GM19438 (cell line): Measurements from ENCODE around the gene MUC20.
"Not testable (repeated sequence)": the region's sequence is repeated elsewhere in the genome, so short reads cannot be mapped to it uniquely, and the experiment has no call there.

Experiments
- ATAC-seq: cut with Tn5 transposase; IDR thresholded peaks from one replicate; pipeline ENCODE4 v1.9.1; 2021; ENCODE audit warnings: low read depth; ENCODE audit not compliant: unreplicated experiment

MUC20 gene

GRCh38 chr3:195720831-195721506 is at the start of gene MUC20:
TSS of gene MUC20 (plus strand) at chr3:195720978. CDS start at chr3:195721008, 30 bp downstream.
- not testable (repeated sequence) for ATAC-seq

- ATAC-seq, result not testable (repeated sequence)
Observed at GRCh38 chr3:195671283-195671682, 49.5 kb upstream of the MUC20 start.

GRCh38 chr3:195673711-195674110 is 47.1 kb upstream of the MUC20 start:
- not testable (repeated sequence) for ATAC-seq

GRCh38 chr3:195678391-195679015 is 42.3 kb upstream of the MUC20 start:
- ATAC-seq, result not testable (repeated sequence)

- not testable (repeated sequence) for ATAC-seq
Observed at GRCh38 chr3:195680690-195681089, 40.1 kb upstream of the MUC20 start.

GRCh38 chr3:195681458-195682103 is 39.2 kb upstream of the MUC20 start:
- ATAC-seq, result not testable (repeated sequence)

GRCh38 chr3:195682104-195682742 is 38.6 kb upstream of the MUC20 start:
- not testable (repeated sequence) for ATAC-seq

GRCh38 chr3:195683722-195684526 is 36.9 kb upstream of the MUC20 start:
- not testable (repeated sequence) for ATAC-seq

- not testable (repeated sequence) for ATAC-seq
Observed at GRCh38 chr3:195684527-195685257, 36.1 kb upstream of the MUC20 start.

GRCh38 chr3:195686537-195687208 is 34.1 kb upstream of the MUC20 start:
- not testable (repeated sequence) for ATAC-seq

GRCh38 chr3:195687209-195687760 is 33.5 kb upstream of the MUC20 start:
- not testable (repeated sequence) for ATAC-seq

- not testable (repeated sequence) for ATAC-seq
Observed at GRCh38 chr3:195688471-195689183, 32.2 kb upstream of the MUC20 start.

- not testable (repeated sequence) for ATAC-seq
Observed at GRCh38 chr3:195689184-195690070, 31.4 kb upstream of the MUC20 start.

- ATAC-seq, result no peak
Observed at GRCh38 chr3:195690951-195691350, 29.8 kb upstream of the MUC20 start.

GRCh38 chr3:195691596-195692353 is 29.0 kb upstream of the MUC20 start:
- ATAC-seq, result not testable (repeated sequence)

GRCh38 chr3:195692354-195692685 is 28.5 kb upstream of the MUC20 start:
- no peak for ATAC-seq
